HCT116 (cell line): ENCODE results near the gene NPTX1. TPM values are rescaled to one million over a fixed set of nuclear protein-coding genes. Genes with fewer than 3 reads are reported as not detected.

Source experiments
- ATAC-seq: fragments of 200-7000 bp; cut with Tn5 transposase; 2 replicates; pipeline ENCODE4 v1.9.1; 2020; ENCODE audit warnings: mild to moderate bottlenecking, moderate library complexity
- BruUV-seq: library from RNA; stranded (reverse); fragments of 400-500 nt; replicated peaks from 2 replicates; lab custom pipeline; 2021; lab: Mats Ljungman, UMichigan
- CTCF ChIA-PET: fragments of 300-600 bp; sonication (Branson Sonifier 250); formaldehyde crosslinking; loops from one replicate; lab custom pipeline; 2021; ENCODE audit warnings: antibody characterized with exemption; lab: Charles Lee
- POLR2A ChIA-PET: fragments of 300-600, 350-600 bp; sonication (Branson Sonifier 250); formaldehyde crosslinking; loops from one replicate; lab custom pipeline; 2021; ENCODE audit warnings: antibody characterized with exemption; lab: Charles Lee
- RAD21 ChIA-PET, 2 experiments: fragments of 300-600 bp; sonication (Branson Sonifier 250); formaldehyde crosslinking; loops; one replicate each; lab custom pipeline; 2023; ENCODE audit warnings: low total read pairs in 2 of 2; ENCODE audit not compliant: uncharacterized antibody in 2 of 2, unreplicated experiment in 2 of 2, low non-redundant PET in 1 of 2; lab: Charles Lee
- DNase-seq: peaks from one replicate; pipeline ENCODE4 v3.0.0-alpha.2; 2010; ENCODE audit warnings: low read depth, low spot score
- H2AFZ ChIP-seq: fragments of 200-600 bp; shearing (Covaris generic), sonication (generic); 2 replicates; pipeline ENCODE4 v1.6.1; 2017; ENCODE audit warnings: low read depth, mixed run types, mixed read lengths, antibody characterized with exemption, low read length; ENCODE audit not compliant: poor library complexity, severe bottlenecking
- H3K27ac ChIP-seq: 2 replicates; pipeline ENCODE4 v1.5.1; 2012; ENCODE audit warnings: low read depth, low read length
- H3K27me3 ChIP-seq: fragments of 200-600 bp; sonication (generic); 2 replicates; pipeline ENCODE4 v1.6.1; 2016; ENCODE audit warnings: mixed run types, low read length, mixed read lengths; ENCODE audit not compliant: insufficient read depth
- H3K36me3 ChIP-seq, 2 experiments: fragments of 200-500 bp in 1 of 2; fragments of 200-600 bp in 1 of 2; sonication (Bioruptor generic) in 1 of 2; sonication (generic) in 1 of 2; 2 replicates each; pipeline versions ENCODE4 v1.5.1 to v1.6.1; 2014 to 2016; ENCODE audit warnings: low read length in 2 of 2, inconsistent platforms in 1 of 2, mixed read lengths in 1 of 2, mixed run types in 1 of 2; ENCODE audit not compliant: insufficient read depth in 2 of 2, control insufficient read depth in 1 of 2
- H3K4me1 ChIP-seq, 2 experiments: fragments of 200-600 bp in 1 of 2; sonication (generic) in 1 of 2; 2 replicates each; pipeline versions ENCODE4 v1.5.1 to v1.6.1; 2012 to 2017; ENCODE audit warnings: low read length in 2 of 2, inconsistent platforms in 1 of 2, mild to moderate bottlenecking in 1 of 2, mixed read lengths in 1 of 2, mixed run types in 1 of 2, moderate library complexity in 1 of 2; ENCODE audit not compliant: insufficient read depth in 2 of 2, control insufficient read depth in 1 of 2
- H3K4me2 ChIP-seq: fragments of 200-600 bp; sonication (generic); 2 replicates; pipeline ENCODE4 v1.6.1; 2017; ENCODE audit warnings: mixed run types, low read length, mixed read lengths
- H3K4me3 ChIP-seq, 2 experiments: fragments of 200-600 bp in 1 of 2; sonication (generic) in 1 of 2; replicated peaks in 1 of 2; 2 replicates each; pipeline ENCODE4 v1.5.1; 2011 to 2016; ENCODE audit warnings: low read length in 2 of 2, control low read depth in 1 of 2, low read depth in 1 of 2, mild to moderate bottlenecking in 1 of 2, mixed read lengths in 1 of 2, mixed run types in 1 of 2
- H3K79me2 ChIP-seq: fragments of 200-600 bp; sonication (generic); 2 replicates; pipeline ENCODE4 v1.6.1; 2017; ENCODE audit warnings: mild to moderate bottlenecking, mixed run types, low read length, moderate library complexity, mixed read lengths; ENCODE audit not compliant: insufficient read depth
- H3K9ac ChIP-seq: fragments of 200-600 bp; sonication (generic); 2 replicates; pipeline ENCODE4 v1.6.1; 2016; ENCODE audit warnings: low read length, mixed read lengths
- H3K9me2 ChIP-seq: fragments of 200-600 bp; sonication (generic), shearing (Covaris generic); 2 replicates; pipeline ENCODE4 v1.6.1; 2017; ENCODE audit warnings: mixed run types, mild to moderate bottlenecking, moderate library complexity; ENCODE audit not compliant: insufficient read depth
- H3K9me3 ChIP-seq, 2 experiments: fragments of 200-500 bp in 1 of 2; fragments of 200-600 bp in 1 of 2; sonication (Bioruptor generic) in 1 of 2; sonication (generic) in 1 of 2; 2 replicates each; pipeline ENCODE4 v1.6.1; 2014 to 2017; ENCODE audit warnings: low read length in 2 of 2, mixed read lengths in 2 of 2, inconsistent platforms in 1 of 2, low read depth in 1 of 2, mild to moderate bottlenecking in 1 of 2, mixed run types in 1 of 2, moderate library complexity in 1 of 2; ENCODE audit not compliant: control insufficient read depth in 1 of 2, insufficient read depth in 1 of 2
- H4K20me1 ChIP-seq: fragments of 200-600 bp; sonication (generic), shearing (Covaris generic); 2 replicates; pipeline ENCODE4 v1.6.1; 2017; ENCODE audit warnings: mixed run types, mild to moderate bottlenecking, moderate library complexity; ENCODE audit not compliant: insufficient read depth
- CBX3 ChIP-seq: IDR thresholded peaks from 2 replicates; pipeline ENCODE4 v1.6.1; 2012; ENCODE audit warnings: low read depth
- CTCF ChIP-seq, 3 experiments: fragments of 200-600 bp in 1 of 3; sonication (generic) in 1 of 3; IDR thresholded peaks in 2 of 3; conservative IDR thresholded peaks in 1 of 3; 2 replicates each; pipeline ENCODE4 v1.5.1; 2012 to 2017; ENCODE audit warnings: low read depth in 2 of 3, low read length in 2 of 3, antibody characterized with exemption in 1 of 3, borderline replicate concordance in 1 of 3, control low read depth in 1 of 3, mild to moderate bottlenecking in 1 of 3, mixed read lengths in 1 of 3, mixed run types in 1 of 3, moderate library complexity in 1 of 3; ENCODE audit not compliant: insufficient read depth in 1 of 3
- ELF1 ChIP-seq: IDR thresholded peaks from 2 replicates; pipeline ENCODE4 v1.6.1; 2012; ENCODE audit warnings: low read depth, borderline replicate concordance
- JUND ChIP-seq: IDR thresholded peaks from 2 replicates; pipeline ENCODE4 v1.6.1; 2012
- MAX ChIP-seq: IDR thresholded peaks from 2 replicates; pipeline ENCODE4 v1.6.1; 2012
- POLR2AphosphoS5 ChIP-seq: IDR thresholded peaks from 2 replicates; pipeline ENCODE4 v1.6.1; 2011; ENCODE audit warnings: mild to moderate bottlenecking, low read depth, low read length, moderate library complexity
- SIN3A ChIP-seq: IDR thresholded peaks from 2 replicates; pipeline ENCODE4 v1.6.1; 2012; ENCODE audit warnings: low read depth
- YY1 ChIP-seq: IDR thresholded peaks from 2 replicates; pipeline ENCODE4 v1.6.1; 2011; ENCODE audit warnings: low read length, low read depth, moderate library complexity, mild to moderate bottlenecking; ENCODE audit not compliant: insufficient replicate concordance; ENCODE audit errors: extremely low read depth
- ZFX ChIP-seq: fragments of 450-650 bp; IDR thresholded peaks from 2 replicates; pipeline ENCODE4 v1.6.1; 2017
- intact Hi-C: fragments of 100-400 bp; cut with micrococcal nuclease; formaldehyde crosslinking; loops from 2 replicates; pipeline ENCODE4 v1.10.0; 2022
- total RNA-seq: library from RNA; stranded (reverse); gene quantifications from one replicate; pipeline ENCODE4 v1.2.1, GENCODE V29; 2021; ENCODE audit not compliant: unreplicated experiment
- TF ChIP-seq, protein P1 (sequence below): IDR thresholded peaks from 2 replicates; pipeline ENCODE4 v1.6.1; 2012

Gene NPTX1
- total RNA-seq, 1 experiment from 2014 or later: 0.15 TPM

DNA sequence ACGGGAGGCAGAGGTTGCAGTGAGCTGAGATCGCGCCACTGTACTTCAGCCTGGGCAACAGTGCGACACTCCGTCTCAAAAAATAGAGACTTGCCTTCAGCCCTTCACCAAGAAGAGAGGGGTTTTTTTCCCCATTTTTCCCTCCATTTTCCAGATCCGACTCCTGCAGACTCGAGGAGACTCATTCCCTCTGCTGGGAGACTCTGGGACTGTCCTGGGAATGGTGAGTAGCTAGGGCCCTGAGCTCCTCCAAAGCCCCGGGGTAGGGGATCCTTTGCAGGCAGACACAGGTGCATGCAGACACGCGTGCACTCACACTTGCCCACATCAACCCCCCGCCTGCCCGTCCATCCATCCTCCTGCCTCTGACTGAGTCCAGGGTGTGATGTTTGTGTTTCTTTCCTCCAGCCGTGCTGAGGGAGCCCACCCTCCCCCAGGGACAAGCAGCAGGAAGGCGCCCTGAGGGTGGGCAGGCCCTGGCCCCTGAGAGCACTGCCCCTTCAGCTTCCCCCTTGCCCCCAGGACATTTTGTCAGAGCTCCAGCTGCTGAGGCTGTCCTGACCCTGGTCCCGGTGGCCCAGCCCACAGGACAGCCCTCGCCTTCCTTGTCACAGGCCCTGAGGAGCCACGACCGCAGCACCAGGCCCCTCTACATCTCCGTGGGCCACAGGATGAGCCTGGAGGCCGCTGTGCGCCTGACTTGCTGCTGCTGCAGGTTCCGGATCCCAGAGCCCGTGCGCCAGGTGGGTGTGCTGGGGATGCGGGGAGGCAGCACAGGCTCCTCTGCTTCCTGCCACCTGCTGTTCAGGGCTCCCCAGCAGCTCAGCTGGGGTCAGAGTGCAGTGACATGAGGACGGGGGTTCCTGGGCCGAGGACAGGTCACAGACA, 51.3 kb downstream of the NPTX1 start:
- no peak overlapping the region for H3K27ac ChIP-seq
- H3K4me3 ChIP-seq: no peak overlapping the region
- TF ChIP-seq ELF1 (no peak), CTCF (IDR thresholded peaks at IDR 0.05 in 2 of 3, conservative IDR thresholded peaks at IDR 0.05 in 1 of 3; ENCODE audit: borderline replicate concordance in 1 of 3, insufficient read depth in 1 of 3, low read depth in 2 of 3, low read length in 2 of 3) (peak in 1 of 3 experiments; percentile 15; a peak in 1 of 6 replicates)
- H3K4me2 ChIP-seq: no peak overlapping the region
- no peak overlapping the region for H3K9ac ChIP-seq
- ATAC-seq: no peak
- no peak overlapping the region for H2AFZ ChIP-seq
- RAD21 ChIA-PET: no interaction called here
- no peaks in the 10 kb centered on the region for H3K9me3 ChIP-seq
- CTCF ChIA-PET: interaction anchor here (1.0 to 1.6 kb wide), 4 partner anchors 475 to 563 kb away, joined by 3 to 4 read pairs (median 4); no protein-coding TSS in a partner anchor
- H3K9me2 ChIP-seq: no peaks in the 10 kb centered on the region
- H3K27me3 ChIP-seq: no peaks in the 10 kb centered on the region
- H3K4me1 ChIP-seq: no peaks in the 10 kb centered on the region
- POLR2A ChIA-PET: no interaction called here
- DNase-seq: no peak
- H4K20me1 ChIP-seq: no peaks in the 10 kb centered on the region
- no TSS peak for BruUV-seq
- no peaks in the 10 kb centered on the region for H3K79me2 ChIP-seq
- intact Hi-C loops: no loop called here
- H3K36me3 ChIP-seq: no peaks in the 10 kb centered on the region

- RAD21 ChIA-PET: no interaction called here
- Histone ChIP-seq H3K27ac (no peak overlapping the region), H3K9me2 (no peaks in the 10 kb centered on the region), H3K4me2 (no peak overlapping the region), H2AFZ (no peak overlapping the region), H3K27me3 (no peaks in the 10 kb centered on the region), H3K4me1 (no peaks in the 10 kb centered on the region), H3K9me3 (no peaks in the 10 kb centered on the region), H3K9ac (no peak overlapping the region), H3K4me3 (no peak overlapping the region), H4K20me1 (no peaks in the 10 kb centered on the region), H3K79me2 (no peaks in the 10 kb centered on the region), H3K36me3 (no peaks in the 10 kb centered on the region)
- TF ChIP-seq, protein P1, sequence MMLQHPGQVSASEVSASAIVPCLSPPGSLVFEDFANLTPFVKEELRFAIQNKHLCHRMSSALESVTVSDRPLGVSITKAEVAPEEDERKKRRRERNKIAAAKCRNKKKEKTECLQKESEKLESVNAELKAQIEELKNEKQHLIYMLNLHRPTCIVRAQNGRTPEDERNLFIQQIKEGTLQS: no peak
- TF ChIP-seq SIN3A (no peak), POLR2AphosphoS5 (no peak), JUND (no peak), MAX (no peak), YY1 (no peak), CBX3 (no peak), ZFX (no peak)
- POLR2A ChIA-PET: no interaction called here
- CTCF ChIA-PET: interaction anchor here (1.0 to 1.6 kb wide), 3 partner anchors 475 to 564 kb away, joined by 3 to 4 read pairs (median 4); no protein-coding TSS in a partner anchor
- no peak for ATAC-seq
- intact Hi-C loops: no loop called here
- BruUV-seq: no TSS peak
- DNase-seq: no peak
Observed at GRCh38 chr17:80424261-80424660, 52.1 kb downstream of the NPTX1 start.
